Ovary (tissue), 3 donors: ENCODE data around the gene ALDH1A3.

Experiments
- CTCF ChIP-seq, 3 donors: fragments of 450-650 bp in 2 of 3; fragments of 200-600 bp in 1 of 3; IDR thresholded peaks; one replicate each; pipeline versions ENCODE4 v1.5.1 to v1.8.0; 2016 to 2022; ENCODE audit warnings: antibody characterized with exemption in 3 of 3, mild to moderate bottlenecking in 1 of 3
- POLR2A ChIP-seq: fragments of 450-650 bp; IDR thresholded peaks from one replicate; pipeline ENCODE4 v1.6.1; 2017; ENCODE audit warnings: antibody characterized with exemption, mild to moderate bottlenecking, moderate library complexity
- donor health status: DM: no; HTN: no; CAD: no.

GRCh38 chr15:100952566-100952965 is 72.9 kb downstream of the ALDH1A3 start:
- TF ChIP-seq CTCF (IDR thresholded peaks at IDR 0.05): no peak
- no peak for TF ChIP-seq POLR2A
